B cell (primary cell): ENCODE measurements around the gene C10orf88.
"Not testable (repeated sequence)": the region's sequence is repeated elsewhere in the genome, so short reads cannot be mapped to it uniquely, and the experiment has no call there.

Source experiments
- CTCF ChIP-seq: fragments of 200-600 bp; IDR thresholded peaks from one replicate; pipeline ENCODE4 v1.8.0; 2022; ENCODE audit warnings: antibody characterized with exemption, mild to moderate bottlenecking
- EZH2 ChIP-seq: IDR thresholded peaks from 2 replicates; pipeline ENCODE4 v1.6.1; 2012; ENCODE audit warnings: borderline replicate concordance, low read depth, mild to moderate bottlenecking, moderate library complexity, low read length; ENCODE audit not compliant: insufficient read depth, poor library complexity, severe bottlenecking

DNA sequence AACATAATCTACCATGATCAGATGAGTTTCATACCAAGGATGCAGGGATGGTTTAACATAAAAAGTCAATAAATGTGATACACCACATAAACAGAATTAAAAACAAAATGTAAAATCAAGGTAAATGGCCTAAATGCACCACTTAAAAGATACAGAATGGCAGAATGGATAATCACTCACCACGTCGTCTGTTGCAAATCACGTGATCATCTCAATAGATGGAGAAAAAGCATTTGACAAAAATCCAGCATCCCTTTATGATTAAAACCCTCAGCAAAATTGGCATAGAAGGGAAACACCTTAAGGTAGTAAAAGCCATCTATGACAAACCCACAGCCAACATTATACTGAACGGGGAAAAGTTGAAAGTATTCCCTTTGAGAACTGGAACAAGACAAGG, 50.2 kb downstream of the C10orf88 start:
- TF ChIP-seq CTCF, EZH2: not testable (repeated sequence)
